ENCODE data around the gene LYZL1.
"Not testable (repeated sequence)": the region's sequence is repeated elsewhere in the genome, so short reads cannot be mapped to it uniquely, and the experiment has no call there.

The LYZL1 gene

GRCh38 chr10:29288906-29289305 is at the start of gene LYZL1:
Gene LYZL1, plus strand, starts transcription at chr10:29289070. Its CDS starts 2,798 bp downstream, at chr10:29291868.
- DNase-seq (ENCODE audit: low read depth, low spot score); H3K27ac ChIP-seq: not testable (repeated sequence)

- H3K27ac ChIP-seq = no peak overlapping the region
- no peak for DNase-seq (ENCODE audit: low read depth, low spot score)
Observed at GRCh38 chr10:29239569-29240472, 49.0 kb upstream of the LYZL1 start.

- no peak overlapping the region for H3K27ac ChIP-seq
- DNase-seq (ENCODE audit: low read depth, low spot score) = no peak
Observed at GRCh38 chr10:29240986-29241660, 47.7 kb upstream of the LYZL1 start.

GRCh38 chr10:29241925-29242324 is 46.9 kb upstream of the LYZL1 start:
- DNase-seq (ENCODE audit: low read depth, low spot score) = no peak

GRCh38 chr10:29243066-29243465 is 45.8 kb upstream of the LYZL1 start:
- no peak for DNase-seq (ENCODE audit: low read depth, low spot score)

More at GRCh38 chr10:29241925-29242324, 46.9 kb upstream of the LYZL1 start:
- no peak overlapping the region for H3K27ac ChIP-seq

GRCh38 chr10:29243750-29244149 is 45.1 kb upstream of the LYZL1 start:
- no peak for DNase-seq (ENCODE audit: low read depth, low spot score)
- no peak overlapping the region for H3K27ac ChIP-seq

More at GRCh38 chr10:29243066-29243465, 45.8 kb upstream of the LYZL1 start:
- no peak overlapping the region for H3K27ac ChIP-seq

- no peak for DNase-seq (ENCODE audit: low read depth, low spot score)
- no peak overlapping the region for H3K27ac ChIP-seq
Observed at GRCh38 chr10:29244978-29245377, 43.9 kb upstream of the LYZL1 start.

GRCh38 chr10:29245476-29245875 is 43.4 kb upstream of the LYZL1 start:
- H3K27ac ChIP-seq = no peak overlapping the region
- DNase-seq (ENCODE audit: low read depth, low spot score) = no peak

GRCh38 chr10:29246449-29246848 is 42.4 kb upstream of the LYZL1 start:
- DNase-seq (ENCODE audit: low read depth, low spot score) = no peak

GRCh38 chr10:29248158-29248557 is 40.7 kb upstream of the LYZL1 start:
- no peak for DNase-seq (ENCODE audit: low read depth, low spot score)
- H3K27ac ChIP-seq = no peak overlapping the region

More at GRCh38 chr10:29246449-29246848, 42.4 kb upstream of the LYZL1 start:
- no peak overlapping the region for H3K27ac ChIP-seq

GRCh38 chr10:29249018-29249417 is 39.9 kb upstream of the LYZL1 start:
- H3K27ac ChIP-seq = no peak overlapping the region
- no peak for DNase-seq (ENCODE audit: low read depth, low spot score)

- H3K27ac ChIP-seq = no peak overlapping the region
- DNase-seq (ENCODE audit: low read depth, low spot score) = no peak
Observed at GRCh38 chr10:29250066-29250465, 38.8 kb upstream of the LYZL1 start.

- no peak for DNase-seq (ENCODE audit: low read depth, low spot score)
Observed at GRCh38 chr10:29252811-29253689, 35.8 kb upstream of the LYZL1 start.

GRCh38 chr10:29253690-29254029 is 35.2 kb upstream of the LYZL1 start:
- H3K27ac ChIP-seq = no peak overlapping the region
- no peak for DNase-seq (ENCODE audit: low read depth, low spot score)

More at GRCh38 chr10:29252811-29253689, 35.8 kb upstream of the LYZL1 start:
- no peak overlapping the region for H3K27ac ChIP-seq

- no peak overlapping the region for H3K27ac ChIP-seq
- DNase-seq (ENCODE audit: low read depth, low spot score) = no peak
Observed at GRCh38 chr10:29254123-29255046, 34.5 kb upstream of the LYZL1 start.

- no peak overlapping the region for H3K27ac ChIP-seq
- DNase-seq (ENCODE audit: low read depth, low spot score) = no peak
Observed at GRCh38 chr10:29255104-29255503, 33.8 kb upstream of the LYZL1 start.

- no peak overlapping the region for H3K27ac ChIP-seq
- no peak for DNase-seq (ENCODE audit: low read depth, low spot score)
Observed at GRCh38 chr10:29256019-29256418, 32.9 kb upstream of the LYZL1 start.

- no peak overlapping the region for H3K27ac ChIP-seq
- no peak for DNase-seq (ENCODE audit: low read depth, low spot score)
Observed at GRCh38 chr10:29256586-29256985, 32.3 kb upstream of the LYZL1 start.

- DNase-seq (ENCODE audit: low read depth, low spot score) = peak; percentile 2
Observed at GRCh38 chr10:29257106-29257783, 31.6 kb upstream of the LYZL1 start.

More at GRCh38 chr10:29257106-29257783, 31.6 kb upstream of the LYZL1 start:
- H3K27ac ChIP-seq = no peak overlapping the region

Measured in epithelial cell of prostate (primary cell).